CD4-positive, alpha-beta T cell treated with Interleukin-15 for 1 hour (primary cell): ENCODE results near the gene QPCTL.
"Not testable (repeated sequence)": the region's sequence is repeated elsewhere in the genome, so short reads cannot be mapped to it uniquely, and the experiment has no call there.

Experiments used
- DNase-seq: peaks from one replicate; pipeline ENCODE4 v3.0.0-alpha.2; 2020

Gene QPCTL

DNA sequence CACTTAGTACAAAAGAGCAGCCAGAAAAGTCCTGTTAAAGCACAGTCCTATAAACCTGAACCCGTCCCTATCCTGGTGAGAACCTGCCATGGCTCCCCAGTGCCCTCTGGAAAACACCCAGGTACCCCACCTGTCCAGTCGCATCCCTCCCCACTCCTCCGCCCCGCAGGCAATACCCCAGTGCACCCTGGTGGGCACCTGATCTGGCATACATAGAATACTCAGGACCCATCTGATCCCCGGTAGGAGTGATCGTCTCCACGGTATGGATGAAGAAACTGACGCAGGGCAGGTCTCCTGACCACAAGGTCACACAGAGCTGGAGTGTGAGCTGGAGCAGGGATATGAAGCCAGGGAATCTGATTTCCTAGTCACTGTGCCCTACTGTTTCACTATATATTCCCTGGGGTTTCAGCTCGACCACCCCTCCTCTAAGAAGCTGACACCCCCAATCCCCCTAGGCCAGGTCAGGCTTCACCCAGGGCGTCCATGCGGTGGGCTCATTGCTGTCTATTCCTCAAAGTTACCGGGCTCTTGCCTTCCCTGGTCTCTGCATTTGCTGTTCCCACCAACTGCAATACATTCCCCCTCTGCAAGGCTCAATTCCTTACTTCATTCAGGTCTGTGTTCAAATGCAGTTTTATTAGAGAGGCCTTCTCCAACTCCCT, 25.7 kb downstream of the QPCTL start:
- no peak for DNase-seq

DNA sequence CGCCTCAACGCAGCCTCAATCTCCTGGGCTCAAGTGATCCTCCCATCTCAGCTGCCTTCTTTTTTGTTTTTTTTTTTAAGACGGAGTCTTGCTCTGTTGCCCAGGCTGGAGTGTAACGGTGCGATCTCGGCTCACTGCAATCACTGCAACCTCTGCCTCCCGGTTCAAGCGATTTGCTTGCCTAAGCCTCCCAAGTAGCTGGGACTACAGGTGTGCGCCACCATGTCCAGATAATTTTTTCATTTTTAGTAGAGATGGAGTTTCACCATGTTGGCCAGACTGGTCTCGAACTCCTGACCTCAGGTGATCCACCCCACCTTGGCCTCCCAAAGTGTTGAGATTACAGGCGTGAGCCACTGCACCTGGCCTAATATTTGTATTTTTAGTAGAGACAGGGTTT, 27.6 kb downstream of the QPCTL start:
- DNase-seq: not testable (repeated sequence)

DNA sequence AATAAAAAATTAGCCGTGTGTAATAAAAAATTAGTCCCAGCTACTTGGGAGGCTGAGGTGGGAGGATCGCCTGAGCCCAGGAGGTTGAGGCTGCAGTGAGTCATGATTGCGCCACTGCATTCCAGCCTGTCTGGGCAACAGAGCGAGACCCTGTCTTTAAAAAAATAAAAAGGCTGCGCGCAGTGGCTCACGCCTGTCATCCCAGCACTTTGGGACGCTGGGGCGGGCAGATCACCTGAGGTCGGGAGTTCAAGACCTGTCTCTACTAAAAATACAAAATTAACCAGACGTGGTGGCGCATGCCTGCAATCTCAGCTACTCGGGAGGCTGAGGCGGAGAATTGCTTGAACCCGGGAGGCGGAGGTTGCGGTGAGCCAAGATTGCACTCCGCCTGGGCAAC, 36.2 kb downstream of the QPCTL start:
- DNase-seq: not testable (repeated sequence)

DNA sequence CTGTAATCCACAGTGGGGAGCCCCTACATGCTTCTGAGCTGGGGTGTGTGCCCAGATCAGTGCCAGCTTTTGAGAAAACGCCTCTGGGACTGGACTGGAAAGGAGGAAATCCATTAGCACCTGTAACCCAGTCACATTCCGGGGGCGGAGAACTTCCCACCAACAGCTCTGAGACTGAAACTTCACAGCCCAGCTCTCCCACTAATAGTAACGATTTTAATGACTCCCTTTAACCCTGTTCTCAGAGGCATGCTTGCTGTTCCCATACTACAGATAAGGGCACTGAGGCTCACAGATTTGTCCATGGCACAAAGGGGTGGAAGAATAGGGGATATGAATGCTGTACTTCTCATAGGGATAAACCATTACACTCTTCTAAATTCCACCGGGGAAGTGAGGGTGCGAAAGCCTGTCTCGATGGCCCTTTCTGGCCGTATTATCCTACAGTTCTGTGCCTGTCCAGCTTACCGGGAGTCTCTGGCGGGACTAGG, 37.4 kb downstream of the QPCTL start:
- no peak for DNase-seq

DNA sequence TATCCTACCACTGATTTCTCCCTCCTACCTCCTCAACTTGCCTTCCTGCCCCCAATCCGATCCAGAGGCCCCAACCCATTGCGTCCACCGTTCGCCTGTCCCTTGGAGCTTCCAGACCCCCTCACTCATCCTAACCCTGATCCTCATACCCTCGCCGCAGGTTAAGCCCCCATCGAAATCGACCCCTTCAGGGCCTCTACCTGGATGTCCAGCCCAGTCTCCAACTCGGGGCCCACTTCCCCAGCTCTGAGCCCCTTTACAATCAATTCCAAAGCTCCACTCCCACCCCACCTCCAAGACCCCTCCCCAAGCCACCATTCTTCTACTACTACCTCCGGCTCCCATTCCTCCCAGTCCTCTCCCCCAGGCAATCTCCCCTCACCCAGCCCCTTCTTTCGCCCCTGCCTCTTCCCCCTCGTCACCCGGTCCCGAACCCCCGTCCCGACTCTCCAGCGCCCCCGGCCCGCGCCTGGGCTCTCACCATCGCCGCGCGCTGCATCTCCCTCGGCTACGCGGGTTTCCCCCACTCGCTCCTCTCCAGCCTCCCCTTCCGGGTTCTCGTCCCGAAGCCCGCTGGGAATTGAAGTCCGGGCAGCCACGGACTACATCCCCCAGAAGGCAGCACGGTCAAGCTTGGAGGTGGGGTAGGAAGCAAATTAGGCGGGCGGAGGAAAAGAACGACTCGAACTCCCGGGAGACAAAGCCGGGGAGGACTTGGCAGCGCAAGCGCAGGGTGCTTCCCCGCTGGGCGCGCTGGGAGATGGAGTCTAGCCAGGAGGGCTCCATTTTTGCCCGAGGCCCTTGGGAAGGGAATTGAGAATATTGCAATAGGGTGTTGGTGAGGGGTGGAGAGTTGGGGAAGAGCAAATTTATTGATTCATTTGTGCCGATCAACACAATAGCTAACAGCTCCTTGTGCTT, 38.2 kb downstream of the QPCTL start, which contains the start of gene FBXO46:
Gene FBXO46, minus strand, starts transcription at position 529 of the 921 bp plus-strand sequence. CDS start 17,401 bp downstream, outside the sequence.
- peak; percentile 96 for DNase-seq

DNA sequence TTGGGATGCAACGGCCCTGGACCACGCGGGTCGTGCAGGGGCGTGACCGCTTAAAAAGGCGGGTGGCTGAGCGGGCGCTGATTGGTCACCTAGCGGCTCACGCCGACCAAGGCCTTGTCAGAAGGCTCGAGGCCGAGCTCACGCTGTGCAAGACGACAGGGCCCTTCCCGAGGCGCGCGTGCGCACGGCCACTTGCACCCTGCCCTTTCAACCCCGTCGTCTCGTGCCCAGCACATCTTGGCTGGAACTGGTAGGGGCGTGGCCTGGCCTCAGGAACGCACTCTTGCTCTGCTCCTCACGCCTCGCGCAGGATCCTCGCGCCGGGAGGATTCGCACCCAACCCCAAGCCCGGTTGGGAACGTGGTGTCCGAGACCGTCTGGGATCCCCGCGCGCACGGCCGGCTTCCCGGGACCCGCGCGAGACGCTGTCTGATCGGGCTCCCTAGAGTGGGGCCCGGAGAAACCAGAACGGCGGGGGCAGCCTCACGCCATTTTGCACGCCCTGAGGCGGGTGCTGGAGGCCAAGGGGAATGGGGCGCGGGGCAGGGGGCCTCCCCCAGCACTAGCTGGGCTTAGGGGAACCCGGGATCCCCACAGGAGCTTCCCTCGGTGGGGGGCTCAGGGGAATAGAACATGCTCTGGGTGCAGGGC, 40.8 kb downstream of the QPCTL start, which contains the start of gene MEIOSIN:
Gene MEIOSIN, plus strand, starts transcription at position 280 of the 651 bp plus-strand sequence. CDS start 1,938 bp downstream, outside the sequence.
- no peak for DNase-seq

DNA sequence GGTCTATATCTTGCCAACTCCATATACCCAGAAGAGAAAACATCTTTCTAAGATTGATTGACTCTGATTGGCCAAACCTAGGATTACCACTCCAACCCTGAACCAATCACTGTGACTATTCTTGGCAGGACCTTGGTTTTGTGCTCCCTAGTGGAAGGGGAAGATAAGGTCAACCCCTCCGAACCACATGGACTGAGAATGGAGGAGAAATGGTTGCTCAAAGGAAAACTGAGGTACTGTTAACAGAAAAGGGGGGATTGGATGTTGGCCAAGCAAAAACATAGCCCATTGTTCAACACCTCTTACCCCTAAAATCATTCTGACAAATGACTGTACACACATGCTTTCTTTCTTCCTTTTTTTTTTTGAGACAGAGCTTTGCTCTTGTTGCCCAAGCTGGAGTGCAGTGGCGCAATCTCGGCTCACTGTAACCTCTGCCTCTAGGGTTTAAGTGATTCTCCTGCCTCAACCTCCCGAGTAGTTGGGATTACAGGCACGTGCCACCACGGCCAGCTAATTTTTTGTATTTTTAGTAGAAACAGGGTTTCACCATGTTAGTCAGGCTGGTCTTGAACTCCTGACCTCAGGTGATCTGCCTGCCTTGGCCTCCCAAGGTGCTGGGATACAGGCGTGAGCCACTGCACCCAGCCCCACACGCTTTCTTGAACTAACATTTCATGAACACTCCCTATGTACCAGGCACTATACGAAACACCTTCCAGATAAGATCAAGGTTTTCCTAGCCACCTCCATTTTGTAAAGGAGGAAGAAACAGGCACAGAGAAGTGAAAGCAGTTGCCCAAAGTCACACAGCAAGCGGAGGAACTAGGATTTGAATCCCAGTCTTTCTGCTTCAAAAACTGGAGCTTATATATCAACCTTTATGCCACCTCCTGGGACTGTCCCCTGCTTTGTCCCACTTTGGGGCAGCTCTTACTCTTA, 47.3 kb downstream of the QPCTL start:
- DNase-seq: no peak

DNA sequence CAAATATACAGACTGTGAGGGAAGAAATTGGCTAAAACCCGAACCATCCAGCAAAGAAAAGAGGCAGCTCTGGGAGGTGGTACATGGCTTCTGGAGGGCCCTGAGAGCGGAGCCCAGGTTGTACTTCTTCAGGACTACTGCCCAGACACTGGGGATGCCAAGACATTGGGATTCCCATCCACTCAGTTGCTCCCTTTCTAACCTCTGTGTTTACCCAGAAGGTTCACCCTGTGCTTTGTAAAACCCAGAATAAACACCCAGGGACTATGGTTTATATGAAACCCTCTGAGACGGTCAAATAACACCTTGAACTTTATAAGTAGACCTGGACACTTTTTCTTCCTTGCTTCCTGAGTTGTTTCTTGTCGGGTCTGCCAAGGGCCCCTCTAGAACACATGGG, 50.5 kb downstream of the QPCTL start:
- DNase-seq: no peak

DNA sequence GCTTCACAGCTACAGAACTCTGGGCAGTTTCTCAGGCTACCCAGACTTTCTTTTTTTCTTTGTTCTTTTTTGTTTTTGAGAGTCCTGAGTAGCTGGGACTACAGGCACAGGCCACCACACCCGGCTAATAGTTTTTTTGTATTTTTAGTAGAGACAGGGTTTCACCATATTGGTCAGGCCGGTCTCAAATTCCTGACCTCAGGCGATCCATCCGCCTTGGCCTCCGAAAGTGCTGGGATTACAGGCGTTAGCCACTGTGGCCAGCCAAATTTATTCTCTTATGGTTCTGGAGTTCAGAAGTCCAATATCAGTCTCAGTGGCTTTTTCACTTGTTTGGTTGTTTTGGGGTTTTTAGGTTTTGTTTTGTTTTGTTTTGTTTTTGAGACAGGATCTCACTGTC, 53.1 kb downstream of the QPCTL start:
- DNase-seq: no peak

DNA sequence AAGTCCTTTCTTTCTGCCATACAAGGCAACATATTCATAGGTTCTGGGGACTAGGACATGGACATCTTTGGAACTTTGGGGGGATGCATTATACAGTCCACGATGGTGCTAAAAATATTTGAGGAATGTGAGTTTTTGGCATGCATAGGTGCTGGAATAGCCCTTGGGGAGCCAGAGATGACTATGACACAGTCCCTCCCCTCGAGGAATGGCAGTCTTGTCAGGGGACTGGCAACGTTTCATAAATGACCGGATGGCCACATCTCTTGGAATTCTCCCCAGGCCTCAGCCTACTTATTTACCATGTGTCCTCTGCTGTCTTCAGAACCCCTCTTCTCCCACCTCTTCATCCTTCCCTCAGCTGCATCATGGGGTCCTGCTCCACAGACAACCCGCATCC, 54.4 kb downstream of the QPCTL start:
- no peak for DNase-seq

DNA sequence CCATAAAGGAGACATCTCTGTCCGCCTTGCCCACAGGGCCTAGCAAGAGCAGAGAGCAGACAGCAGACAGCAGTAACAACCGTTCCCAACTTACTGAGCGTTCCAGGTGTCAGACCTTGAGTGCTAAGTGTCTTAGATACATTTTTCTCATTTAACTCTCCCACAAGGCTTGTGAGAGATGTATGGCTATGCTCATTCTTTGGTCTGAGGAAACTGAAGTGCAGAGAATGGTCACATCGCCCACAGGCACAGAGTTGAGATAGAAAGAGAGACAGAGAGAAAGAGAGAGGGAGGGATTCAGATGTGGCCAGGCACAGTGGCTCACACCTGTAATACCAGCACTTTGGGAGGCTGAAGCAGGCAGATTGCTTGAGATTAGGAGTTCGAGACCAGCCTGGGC, 55.0 kb downstream of the QPCTL start:
- DNase-seq: no peak

DNA sequence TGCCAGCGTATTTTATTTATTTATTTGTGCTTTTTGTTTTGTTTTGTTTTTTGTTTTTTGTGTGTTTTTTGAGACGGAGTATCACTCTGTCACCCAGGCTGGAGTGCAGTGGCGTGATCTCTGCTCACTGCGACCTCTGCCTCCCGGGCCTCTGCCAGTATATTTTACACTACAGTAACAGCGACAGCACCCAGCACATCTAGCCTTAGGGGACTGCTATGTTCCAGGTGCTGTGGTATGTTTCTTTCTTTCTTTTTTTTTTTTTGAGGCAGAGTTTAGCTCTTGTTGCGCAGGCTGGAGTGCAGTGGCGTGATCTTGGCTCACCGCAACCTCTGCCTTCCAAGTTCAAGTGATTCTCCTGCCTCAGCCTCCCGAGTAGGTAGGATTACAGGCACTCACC, 59.0 kb downstream of the QPCTL start:
- not testable (repeated sequence) for DNase-seq

DNA sequence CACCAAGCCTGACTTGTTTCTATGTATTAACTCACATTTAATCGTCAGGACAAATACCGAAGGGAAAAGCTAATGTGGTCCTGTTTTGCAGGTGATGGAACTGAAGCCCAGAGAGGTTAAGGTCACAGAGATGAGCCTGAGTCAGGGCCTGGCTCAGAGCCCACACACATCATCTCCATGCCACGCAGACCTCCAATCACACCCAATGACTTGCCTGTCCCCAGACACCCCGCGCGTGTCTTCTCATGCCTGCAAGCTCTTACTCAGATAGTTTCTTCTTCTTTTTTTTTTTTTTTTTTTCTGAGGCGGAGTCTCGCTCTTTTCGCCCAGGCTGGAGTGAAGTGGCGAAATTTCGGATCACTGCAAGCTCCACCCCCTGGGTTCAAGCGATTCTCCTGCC, 60.2 kb downstream of the QPCTL start:
- no peak for DNase-seq

DNA sequence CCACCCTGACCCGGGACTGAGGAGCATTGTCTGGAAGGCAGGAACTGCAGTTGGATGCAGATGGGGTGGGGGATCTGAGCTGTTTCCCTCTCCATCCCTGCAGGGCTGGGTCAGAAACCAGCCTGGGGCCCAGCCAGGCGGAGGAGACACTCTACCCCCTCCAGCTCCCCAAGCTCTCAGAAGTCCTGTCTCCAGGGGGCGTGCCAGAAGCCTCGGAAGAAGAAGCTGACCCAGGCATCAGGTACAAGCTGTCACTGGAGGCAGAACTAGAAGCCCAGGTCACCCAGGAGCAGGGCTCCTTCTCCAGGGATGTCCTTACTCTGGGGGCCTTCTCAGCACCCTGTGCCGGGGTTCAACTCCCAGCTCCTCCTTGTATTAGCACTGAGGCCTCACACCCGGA, 61.1 kb downstream of the QPCTL start:
- no peak for DNase-seq
